Left hindlimb (tissue), 1 donor: ENCODE data around the gene TTC12.

Experiments
- DNase-seq: peaks from one replicate; pipeline ENCODE4 v3.0.0-alpha.2; 2018

The TTC12 gene

GRCh38 chr11:113314389-113315301 is at the start of gene TTC12:
TTC12 (plus strand) TSS chr11:113314583; CDS start chr11:113316258, 1,675 bp downstream.
- peak; percentile 96 for DNase-seq

GRCh38 chr11:113265362-113265761 is 49.0 kb upstream of the TTC12 start:
- DNase-seq = no peak

- DNase-seq = no peak
Measured at GRCh38 chr11:113267493-113267892, 46.9 kb upstream of the TTC12 start.

- DNase-seq = no peak
Measured at GRCh38 chr11:113269096-113269495, 45.3 kb upstream of the TTC12 start.

GRCh38 chr11:113269636-113270035 is 44.7 kb upstream of the TTC12 start:
- DNase-seq = no peak

GRCh38 chr11:113270080-113270479 is 44.3 kb upstream of the TTC12 start:
- DNase-seq = no peak

GRCh38 chr11:113271551-113272245 is 42.7 kb upstream of the TTC12 start:
- DNase-seq = no peak

GRCh38 chr11:113272281-113272680 is 42.1 kb upstream of the TTC12 start:
- no peak for DNase-seq

- no peak for DNase-seq
Measured at GRCh38 chr11:113272927-113273615, 41.3 kb upstream of the TTC12 start.

- DNase-seq = no peak
Measured at GRCh38 chr11:113273720-113274119, 40.7 kb upstream of the TTC12 start.

GRCh38 chr11:113274713-113275582 is 39.4 kb upstream of the TTC12 start:
- no peak for DNase-seq

GRCh38 chr11:113275602-113276001 is 38.8 kb upstream of the TTC12 start:
- DNase-seq = no peak

GRCh38 chr11:113276466-113276865 is 37.9 kb upstream of the TTC12 start:
- DNase-seq = no peak

- no peak for DNase-seq
Measured at GRCh38 chr11:113277907-113278306, 36.5 kb upstream of the TTC12 start.

GRCh38 chr11:113278481-113278880 is 35.9 kb upstream of the TTC12 start:
- DNase-seq = no peak

- no peak for DNase-seq
Measured at GRCh38 chr11:113278925-113279324, 35.5 kb upstream of the TTC12 start.

- DNase-seq = no peak
Measured at GRCh38 chr11:113279591-113279990, 34.8 kb upstream of the TTC12 start.

- DNase-seq = no peak
Measured at GRCh38 chr11:113281052-113281725, 33.2 kb upstream of the TTC12 start.

- DNase-seq = no peak
Measured at GRCh38 chr11:113282898-113283437, 31.4 kb upstream of the TTC12 start.

- DNase-seq = no peak
Measured at GRCh38 chr11:113283881-113284280, 30.5 kb upstream of the TTC12 start.

- DNase-seq = no peak
Measured at GRCh38 chr11:113286009-113286408, 28.4 kb upstream of the TTC12 start.
